ENCODE results near the gene CORO7.

The CORO7 gene

DNA sequence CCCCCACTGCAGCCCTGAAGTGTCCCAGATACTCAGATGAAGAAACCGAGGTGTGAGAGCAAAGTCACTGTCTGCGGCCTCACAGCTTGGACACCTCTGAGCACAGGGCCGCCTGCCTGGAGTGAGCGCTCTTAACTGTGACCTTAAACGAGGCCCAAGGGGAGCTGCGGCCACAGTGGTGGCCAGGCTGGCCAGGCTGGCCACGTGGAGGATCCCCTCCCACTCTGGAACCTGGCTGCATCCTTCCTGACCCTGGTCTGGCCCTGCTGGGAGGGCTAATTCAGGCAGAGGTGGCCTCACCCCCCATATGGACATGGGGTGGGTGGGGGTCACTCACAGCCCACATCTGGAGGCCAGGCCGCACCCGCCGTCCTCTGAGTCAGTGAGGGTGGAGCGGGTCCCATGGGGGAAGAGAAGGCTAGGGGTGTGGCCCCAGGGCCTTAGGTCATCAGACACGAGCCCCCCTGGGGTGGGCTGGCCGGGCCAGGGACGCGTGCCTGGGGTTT lies 38.2 kb downstream of the CORO7 start:
- DNase-seq (ENCODE audit: low read depth in 1 of 2, low spot score in 1 of 2): no peak
- TF ChIP-seq, protein P1, sequence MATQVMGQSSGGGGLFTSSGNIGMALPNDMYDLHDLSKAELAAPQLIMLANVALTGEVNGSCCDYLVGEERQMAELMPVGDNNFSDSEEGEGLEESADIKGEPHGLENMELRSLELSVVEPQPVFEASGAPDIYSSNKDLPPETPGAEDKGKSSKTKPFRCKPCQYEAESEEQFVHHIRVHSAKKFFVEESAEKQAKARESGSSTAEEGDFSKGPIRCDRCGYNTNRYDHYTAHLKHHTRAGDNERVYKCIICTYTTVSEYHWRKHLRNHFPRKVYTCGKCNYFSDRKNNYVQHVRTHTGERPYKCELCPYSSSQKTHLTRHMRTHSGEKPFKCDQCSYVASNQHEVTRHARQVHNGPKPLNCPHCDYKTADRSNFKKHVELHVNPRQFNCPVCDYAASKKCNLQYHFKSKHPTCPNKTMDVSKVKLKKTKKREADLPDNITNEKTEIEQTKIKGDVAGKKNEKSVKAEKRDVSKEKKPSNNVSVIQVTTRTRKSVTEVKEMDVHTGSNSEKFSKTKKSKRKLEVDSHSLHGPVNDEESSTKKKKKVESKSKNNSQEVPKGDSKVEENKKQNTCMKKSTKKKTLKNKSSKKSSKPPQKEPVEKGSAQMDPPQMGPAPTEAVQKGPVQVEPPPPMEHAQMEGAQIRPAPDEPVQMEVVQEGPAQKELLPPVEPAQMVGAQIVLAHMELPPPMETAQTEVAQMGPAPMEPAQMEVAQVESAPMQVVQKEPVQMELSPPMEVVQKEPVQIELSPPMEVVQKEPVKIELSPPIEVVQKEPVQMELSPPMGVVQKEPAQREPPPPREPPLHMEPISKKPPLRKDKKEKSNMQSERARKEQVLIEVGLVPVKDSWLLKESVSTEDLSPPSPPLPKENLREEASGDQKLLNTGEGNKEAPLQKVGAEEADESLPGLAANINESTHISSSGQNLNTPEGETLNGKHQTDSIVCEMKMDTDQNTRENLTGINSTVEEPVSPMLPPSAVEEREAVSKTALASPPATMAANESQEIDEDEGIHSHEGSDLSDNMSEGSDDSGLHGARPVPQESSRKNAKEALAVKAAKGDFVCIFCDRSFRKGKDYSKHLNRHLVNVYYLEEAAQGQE (IDR thresholded peaks at IDR 0.05; ENCODE audit: insufficient replicate concordance, low read depth): no peak
- TF ChIP-seq GABPA (IDR thresholded peaks at IDR 0.05; ENCODE audit: low read depth): no peak
- TF ChIP-seq, protein P2, sequence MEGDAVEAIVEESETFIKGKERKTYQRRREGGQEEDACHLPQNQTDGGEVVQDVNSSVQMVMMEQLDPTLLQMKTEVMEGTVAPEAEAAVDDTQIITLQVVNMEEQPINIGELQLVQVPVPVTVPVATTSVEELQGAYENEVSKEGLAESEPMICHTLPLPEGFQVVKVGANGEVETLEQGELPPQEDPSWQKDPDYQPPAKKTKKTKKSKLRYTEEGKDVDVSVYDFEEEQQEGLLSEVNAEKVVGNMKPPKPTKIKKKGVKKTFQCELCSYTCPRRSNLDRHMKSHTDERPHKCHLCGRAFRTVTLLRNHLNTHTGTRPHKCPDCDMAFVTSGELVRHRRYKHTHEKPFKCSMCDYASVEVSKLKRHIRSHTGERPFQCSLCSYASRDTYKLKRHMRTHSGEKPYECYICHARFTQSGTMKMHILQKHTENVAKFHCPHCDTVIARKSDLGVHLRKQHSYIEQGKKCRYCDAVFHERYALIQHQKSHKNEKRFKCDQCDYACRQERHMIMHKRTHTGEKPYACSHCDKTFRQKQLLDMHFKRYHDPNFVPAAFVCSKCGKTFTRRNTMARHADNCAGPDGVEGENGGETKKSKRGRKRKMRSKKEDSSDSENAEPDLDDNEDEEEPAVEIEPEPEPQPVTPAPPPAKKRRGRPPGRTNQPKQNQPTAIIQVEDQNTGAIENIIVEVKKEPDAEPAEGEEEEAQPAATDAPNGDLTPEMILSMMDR (IDR thresholded peaks at IDR 0.05; ENCODE audit: insufficient read depth, low read length): no peak
- no peak for TF ChIP-seq SPI1 (IDR thresholded peaks at IDR 0.05; ENCODE audit: borderline replicate concordance, low read depth)
- no peak for TF ChIP-seq POLR2AphosphoS5 (IDR thresholded peaks at IDR 0.05; ENCODE audit: low read depth)
- Histone ChIP-seq H3K4me3 (replicated peaks; ENCODE audit: insufficient read depth, low read length) (no peak overlapping the region), H3K27me3 (ENCODE audit: insufficient read depth, poor library complexity, severe bottlenecking) (no peaks in the 10 kb centered on the region), H3K27ac (replicated peaks) (no peak overlapping the region)

DNA sequence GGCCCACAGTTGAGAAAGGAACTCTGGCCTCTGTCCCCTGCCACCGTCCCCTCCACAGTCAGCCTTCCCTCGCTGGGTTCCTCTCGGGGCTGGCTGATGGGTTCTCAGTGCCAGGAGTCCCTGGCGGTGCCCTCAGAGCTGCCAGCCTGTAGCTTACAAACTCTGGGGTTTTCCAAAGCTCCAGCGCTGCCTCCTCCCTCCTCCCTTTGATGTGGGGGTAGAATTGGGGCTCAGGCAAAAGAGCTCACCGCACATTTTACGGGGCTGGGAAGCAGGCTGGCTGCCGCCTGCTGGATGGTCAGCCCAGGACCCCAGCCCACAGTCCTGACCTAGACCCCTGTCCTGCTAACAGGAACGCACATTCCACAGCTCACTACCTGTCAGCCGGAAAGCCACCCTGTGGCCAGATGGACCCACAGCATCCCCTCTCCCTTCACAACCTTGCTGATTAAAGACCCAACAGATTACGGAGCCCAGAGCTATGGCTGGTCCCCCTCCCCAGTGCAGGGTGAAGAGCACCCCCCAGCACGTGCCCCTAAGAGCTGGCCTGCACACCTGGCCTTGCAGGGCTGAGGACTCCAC lies 38.7 kb downstream of the CORO7 start:
- TF ChIP-seq, protein P1 (IDR thresholded peaks at IDR 0.05; ENCODE audit: insufficient replicate concordance, low read depth): no peak
- Histone ChIP-seq H3K27me3 (ENCODE audit: insufficient read depth, poor library complexity, severe bottlenecking) (no peaks in the 10 kb centered on the region), H3K4me3 (replicated peaks; ENCODE audit: insufficient read depth, low read length) (no peak overlapping the region)

DNA sequence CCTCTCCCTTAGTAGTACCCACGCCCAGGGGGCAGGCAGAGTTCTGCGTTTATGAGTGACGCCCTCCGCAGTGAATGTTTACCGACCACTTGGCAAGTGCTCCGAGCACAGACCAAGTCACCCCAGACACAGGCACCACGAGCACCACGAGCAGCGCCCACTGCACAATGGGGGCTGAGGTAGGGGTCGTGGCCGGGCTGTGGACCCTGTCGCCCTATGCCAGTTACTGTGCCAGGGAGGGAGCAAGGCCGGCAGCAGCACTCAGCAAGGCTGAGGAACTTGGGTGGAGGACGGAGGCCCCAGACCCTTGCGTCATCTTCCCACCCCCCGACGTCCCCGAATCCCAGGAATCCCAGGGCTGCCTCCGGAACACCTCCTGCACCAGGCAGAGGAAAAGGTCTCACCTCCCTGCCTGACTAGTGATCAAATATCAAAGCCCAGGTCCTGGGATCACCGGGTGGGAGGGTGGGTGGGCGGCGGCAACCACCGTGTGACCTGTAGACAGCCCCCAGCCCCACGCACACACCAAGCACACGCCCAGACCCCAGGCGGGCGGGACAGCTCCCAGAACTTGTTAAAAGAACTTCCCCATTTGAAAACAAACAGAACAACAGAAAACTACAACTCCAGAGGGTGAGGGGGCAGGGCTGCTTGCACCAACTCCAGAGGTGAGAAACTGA lies 39.4 kb downstream of the CORO7 start:
- TF ChIP-seq POLR2AphosphoS5 (IDR thresholded peaks at IDR 0.05; ENCODE audit: low read depth) (no peak), GABPA (IDR thresholded peaks at IDR 0.05; ENCODE audit: low read depth) (no peak)
- TF ChIP-seq, protein P2 (IDR thresholded peaks at IDR 0.05; ENCODE audit: insufficient read depth, low read length): no peak
- TF ChIP-seq, protein P1 (IDR thresholded peaks at IDR 0.05; ENCODE audit: insufficient replicate concordance, low read depth): no peak
- DNase-seq (ENCODE audit: low read depth in 1 of 2, low spot score in 1 of 2): no peak
- Histone ChIP-seq H3K4me3 (replicated peaks; ENCODE audit: insufficient read depth, low read length) (no peak overlapping the region), H3K27ac (replicated peaks) (no peak overlapping the region), H3K27me3 (ENCODE audit: insufficient read depth, poor library complexity, severe bottlenecking) (no peaks in the 10 kb centered on the region)

More for the DNA sequence above, 38.7 kb downstream of the CORO7 start:
- no peak overlapping the region for H3K27ac ChIP-seq (replicated peaks)
- DNase-seq (ENCODE audit: low read depth in 1 of 2, low spot score in 1 of 2): no peak

All from HL-60 (cell line).